Esophagus squamous epithelium (tissue), 5 donors: ENCODE measurements around the gene NAA10. TPM values are rescaled to one million over a fixed set of nuclear protein-coding genes. Genes with fewer than 3 reads are reported as not detected.
A peak's percentile ranks its signal among the peaks of the same experiment; 100 is the strongest.

Experiments used
- DNase-seq: peaks from one replicate; lab custom pipeline; 2025; lab: John Stamatoyannopoulos, UW
- H3K27ac ChIP-seq, 4 donors: fragments of 200-600 bp; sonication (generic); one replicate each; pipeline ENCODE4 v1.5.1; 2016 to 2019; ENCODE audit warnings: mild to moderate bottlenecking in 1 of 4
- H3K27me3 ChIP-seq, 4 donors: fragments of 200-600 bp; sonication (generic); 1 replicate in 3 of 4; 2 replicates in 1 of 4; pipeline versions ENCODE4 v1.5.1 to v1.6.0; 2017 to 2021; ENCODE audit warnings: antibody characterized with exemption in 1 of 4
- H3K36me3 ChIP-seq, 3 donors: fragments of 200-600 bp; sonication (generic); one replicate each; pipeline ENCODE4 v1.5.1; 2016 to 2019
- H3K4me1 ChIP-seq, 3 donors: fragments of 200-600 bp; sonication (generic); one replicate each; pipeline ENCODE4 v1.5.1; 2017 to 2019
- H3K4me3 ChIP-seq, 4 donors: fragments of 200-600 bp; sonication (generic); 1 replicate in 3 of 4; 2 replicates in 1 of 4; pipeline ENCODE4 v1.5.1; 2016 to 2019; ENCODE audit warnings: mild to moderate bottlenecking in 2 of 4, moderate library complexity in 1 of 4
- H3K9me3 ChIP-seq, 3 donors: fragments of 200-600 bp; sonication (generic); one replicate each; pipeline ENCODE4 v1.5.1; 2016 to 2019
- CTCF ChIP-seq, 6 experiments: fragments of 450-650 bp in 4 of 6; fragments of 200-600 bp in 2 of 6; sonication (generic) in 2 of 6; IDR thresholded peaks; one replicate each; pipeline ENCODE4 v1.5.1; 2016 to 2019; ENCODE audit warnings: antibody characterized with exemption in 6 of 6, mild to moderate bottlenecking in 4 of 6, moderate library complexity in 4 of 6
- POLR2A ChIP-seq, 4 donors: fragments of 450-650 bp; IDR thresholded peaks; one replicate each; pipeline ENCODE4 v1.6.1; 2017; ENCODE audit warnings: antibody characterized with exemption in 4 of 4, mild to moderate bottlenecking in 4 of 4, moderate library complexity in 3 of 4
- WGBS, 2 donors: methylation state at CpG; one replicate each; pipeline ENCODE4 v1.1.5; 2018; 5-methylcytosine and 5-hydroxymethylcytosine counted together
- intact Hi-C: fragments of 100-400 bp; cut with DNase I; formaldehyde crosslinking; loops from one replicate; pipeline ENCODE4 v1.15.0; 2022
- total RNA-seq, 4 donors: library from RNA; depleted of rRNA; stranded (reverse); fragments of >200 nt; gene quantifications; one replicate each; pipeline ENCODE4 v1.1.0, GENCODE V29; 2016
- donor health status: DM: yes; HTN: yes; CAD: no.

The NAA10 gene
- total RNA-seq, 4 donors from 2014 or later, result 42.5 to 92.5 (median 87.6) TPM

DNA sequence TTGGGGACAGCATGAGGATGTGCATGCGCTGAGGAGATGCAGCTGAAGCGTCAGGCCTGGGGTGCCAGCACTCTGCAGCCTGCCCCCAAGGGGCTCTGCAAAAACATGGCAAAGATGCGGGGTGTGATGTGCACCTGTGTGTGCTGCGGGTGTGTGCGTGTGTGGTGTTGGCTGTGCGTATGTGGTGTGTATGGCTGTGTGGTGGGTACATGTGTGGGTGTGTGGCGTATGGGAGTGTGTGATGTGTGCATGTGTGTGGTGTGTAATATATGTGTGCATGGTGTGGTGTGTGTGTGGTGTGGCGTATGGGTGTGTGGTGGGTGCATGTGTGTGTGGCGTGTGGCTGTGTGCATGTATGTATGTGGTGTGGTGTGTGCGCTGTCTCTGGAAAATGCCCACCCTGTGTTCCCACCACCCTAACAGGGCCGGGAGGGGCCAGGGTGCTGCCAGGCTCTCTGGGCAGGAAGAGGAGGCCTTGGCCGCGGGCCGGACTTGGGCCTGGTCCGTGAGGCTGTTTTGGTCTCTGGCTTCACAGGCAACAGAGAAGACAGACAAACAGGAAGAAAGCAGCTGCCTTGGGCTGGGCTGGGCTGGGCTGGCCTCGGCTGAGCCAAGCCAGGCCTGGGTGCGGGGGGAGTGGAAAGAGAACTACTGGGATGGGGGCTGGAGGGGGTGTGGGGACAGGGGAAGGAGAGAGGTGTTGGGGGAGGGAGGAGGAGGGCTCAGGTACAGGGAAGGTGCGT is 31.4 kb downstream of the NAA10 start:
- WGBS, 2 donors, result 56 to 60% methylated on average over 6 to 9 of the region's 18 CpGs
- H3K27me3 ChIP-seq, result no peaks in the 10 kb centered on the region

GRCh38 chrX:153902385-153902784 is 32.5 kb downstream of the NAA10 start:
- H3K4me3 ChIP-seq, result no peak overlapping the region
- intact Hi-C loops, result no loop called here
- H3K9me3 ChIP-seq, result no peaks in the 10 kb centered on the region
- WGBS, 2 donors, result no CpG with 5 or more reads among the region's 10 CpGs
- peaks cover 0 to 40% (median 0%) of the 10 kb centered on the region in 3 donors for H3K4me1 ChIP-seq
- no peak for DNase-seq
- TF ChIP-seq POLR2A (IDR thresholded peaks at IDR 0.05), result no peak
- no peak for TF ChIP-seq CTCF (IDR thresholded peaks at IDR 0.05)
- no peaks in the 10 kb centered on the region for H3K27me3 ChIP-seq
- no peaks in the 10 kb centered on the region for H3K36me3 ChIP-seq
- H3K27ac ChIP-seq, result no peak overlapping the region

More for the DNA sequence above, 31.4 kb downstream of the NAA10 start:
- intact Hi-C loops, result no loop called here
- Histone ChIP-seq H3K4me1 (peaks cover 0 to 40% (median 0%) of the 10 kb centered on the region in 3 donors), H3K36me3 (no peaks in the 10 kb centered on the region), H3K4me3 (peak overlapping the region in 1 of 4 donors; percentile 43), H3K9me3 (no peaks in the 10 kb centered on the region), H3K27ac (peak overlapping the region in 3 of 4 donors; percentile 16 to 70 (median 59))
- no peak for TF ChIP-seq CTCF (IDR thresholded peaks at IDR 0.05)
- no peak for DNase-seq

DNA sequence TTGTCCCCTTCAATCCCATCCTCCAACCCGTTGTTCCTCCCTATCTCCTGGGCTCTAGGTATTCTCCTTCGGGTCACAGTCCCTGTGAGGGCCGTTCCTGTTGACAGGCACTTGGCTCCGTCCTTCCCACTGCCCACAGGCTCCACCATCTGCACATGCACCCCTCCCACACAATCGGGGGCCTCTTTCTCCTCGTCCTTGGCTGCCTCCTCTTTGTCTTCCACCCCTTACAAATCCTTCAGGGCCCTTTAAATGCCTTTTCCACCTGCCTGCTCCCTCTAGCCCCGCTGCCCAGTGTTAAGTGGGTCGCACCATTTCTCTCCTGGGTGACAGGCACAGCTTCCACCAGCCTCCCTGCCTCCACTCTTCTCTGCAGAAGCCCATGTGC is 33.1 kb downstream of the NAA10 start:
- TF ChIP-seq POLR2A (IDR thresholded peaks at IDR 0.05), result no peak
- no peak for TF ChIP-seq CTCF (IDR thresholded peaks at IDR 0.05)
- no peak for DNase-seq
- Histone ChIP-seq H3K27me3 (no peaks in the 10 kb centered on the region), H3K27ac (no peak overlapping the region), H3K4me3 (no peak overlapping the region), H3K9me3 (no peaks in the 10 kb centered on the region), H3K4me1 (peaks cover 0 to 40% (median 0%) of the 10 kb centered on the region in 3 donors), H3K36me3 (no peaks in the 10 kb centered on the region)
- 60 to 66% methylated on average over 8 of the region's 8 CpGs for WGBS, 2 donors
- intact Hi-C loops, result no loop called here

DNA sequence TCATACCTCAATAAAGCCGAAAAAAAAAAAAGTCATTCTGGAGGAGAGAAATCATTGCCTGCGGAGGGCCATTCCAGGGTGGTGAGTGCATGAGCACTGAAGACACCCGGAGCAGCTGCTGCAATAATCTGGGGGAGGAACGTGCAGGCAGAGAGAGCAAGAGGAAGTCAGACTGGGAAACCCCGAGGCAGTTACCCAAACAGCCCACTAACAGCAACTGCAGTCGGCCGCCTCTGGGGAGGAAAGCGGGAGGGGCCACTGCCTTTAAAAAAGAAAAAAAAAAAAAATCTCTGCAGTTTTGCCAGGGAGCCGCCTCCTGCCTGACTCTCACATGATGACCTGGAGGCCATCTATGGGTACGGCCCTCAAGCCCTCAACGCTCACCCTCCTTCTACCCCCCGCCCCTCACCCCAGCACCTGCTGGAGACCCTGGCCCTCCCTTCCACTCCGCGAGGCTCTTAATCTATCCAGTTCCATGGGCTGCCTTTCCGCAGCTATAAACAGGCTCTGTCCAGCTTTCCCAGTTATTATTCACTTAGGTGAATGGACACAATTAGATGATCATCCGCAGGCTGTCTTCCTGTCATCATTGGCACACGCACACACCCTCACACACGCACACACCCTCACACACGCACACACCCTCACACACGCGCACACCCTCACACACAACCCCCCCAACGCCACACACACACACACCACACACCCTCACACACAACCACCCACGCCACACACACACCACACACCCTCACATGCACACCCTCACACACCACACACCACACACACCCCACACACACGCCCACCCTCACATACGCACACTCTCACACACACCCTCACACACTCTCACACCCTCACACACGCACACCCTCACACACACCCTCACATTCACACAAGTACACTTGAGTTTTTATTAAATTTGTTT is 33.7 kb downstream of the NAA10 start:
- intact Hi-C loops, result no loop called here
- no peak for DNase-seq
- no peak for TF ChIP-seq CTCF (IDR thresholded peaks at IDR 0.05)
- TF ChIP-seq POLR2A (IDR thresholded peaks at IDR 0.05), result no peak

GRCh38 chrX:153897899-153898298 is 36.9 kb downstream of the NAA10 start:
- no peaks in the 10 kb centered on the region for H3K36me3 ChIP-seq
- no peaks in the 10 kb centered on the region for H3K27me3 ChIP-seq
- no peak overlapping the region for H3K4me3 ChIP-seq
- intact Hi-C loops, result no loop called here
- no peak overlapping the region for H3K27ac ChIP-seq
- DNase-seq, result no peak
- no peaks in the 10 kb centered on the region for H3K9me3 ChIP-seq
- H3K4me1 ChIP-seq, result peaks cover 0 to 20% (median 0%) of the 10 kb centered on the region in 3 donors
- TF ChIP-seq CTCF (IDR thresholded peaks at IDR 0.05), result no peak
- no peak for TF ChIP-seq POLR2A (IDR thresholded peaks at IDR 0.05)

More for the DNA sequence above, 33.7 kb downstream of the NAA10 start:
- H3K27ac ChIP-seq, result peak overlapping the region in 1 of 4 donors; percentile 21
- no peak overlapping the region for H3K4me3 ChIP-seq
- H3K27me3 ChIP-seq, result no peaks in the 10 kb centered on the region
- no peaks in the 10 kb centered on the region for H3K36me3 ChIP-seq
- H3K9me3 ChIP-seq, result no peaks in the 10 kb centered on the region
- WGBS, 2 donors, result 19 to 57% methylated on average over 20 to 24 of the region's 26 CpGs
- peaks cover 0 to 40% (median 0%) of the 10 kb centered on the region in 3 donors for H3K4me1 ChIP-seq
